Measurements from ENCODE around the gene OGDH.

OGDH gene

GRCh38 chr7:44693641-44694313 is 87.3 kb downstream of the OGDH start:
- no peak for TF ChIP-seq CTCF (IDR thresholded peaks at IDR 0.05)

GRCh38 chr7:44694326-44694725 is 87.9 kb downstream of the OGDH start:
- no peak for TF ChIP-seq CTCF (IDR thresholded peaks at IDR 0.05)

DNA sequence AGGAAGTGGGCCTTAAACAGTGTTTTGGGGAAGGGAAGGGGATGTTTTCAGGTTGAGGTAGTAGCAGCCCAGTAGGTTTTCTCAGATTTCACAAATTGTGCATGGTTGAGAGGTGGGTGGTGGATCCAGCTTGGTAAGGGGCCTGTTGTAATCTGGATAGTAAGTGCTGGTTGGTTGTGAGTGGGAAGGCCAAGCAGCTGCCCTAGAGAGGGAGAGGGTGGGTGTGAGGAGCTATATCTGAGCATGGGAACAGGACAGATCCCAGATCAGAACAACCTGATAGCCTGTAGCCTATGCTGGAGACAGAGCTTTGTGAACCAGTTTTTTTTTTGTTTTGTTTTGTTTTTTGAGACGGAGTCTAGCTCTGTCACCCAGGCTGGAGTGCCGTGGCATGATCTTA is 88.3 kb downstream of the OGDH start:
- no peak for TF ChIP-seq CTCF (IDR thresholded peaks at IDR 0.05)

DNA sequence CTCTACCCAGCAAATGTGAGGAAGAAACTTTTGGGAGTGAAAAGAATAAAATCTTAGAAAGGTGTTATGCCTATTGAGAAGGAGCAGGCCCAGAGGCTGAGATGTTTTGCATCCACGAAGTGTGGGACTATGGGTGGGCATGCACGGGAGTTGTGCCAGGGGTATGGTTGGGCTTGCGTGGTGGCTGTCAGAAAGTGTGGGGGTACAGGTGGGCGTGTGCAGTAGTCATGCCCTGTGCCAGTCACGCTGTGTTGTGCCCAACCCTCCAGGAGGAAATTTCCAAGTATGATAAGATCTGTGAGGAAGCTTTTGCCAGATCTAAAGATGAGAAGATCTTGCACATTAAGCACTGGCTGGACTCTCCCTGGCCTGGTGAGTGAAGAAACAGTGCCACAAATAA is 89.3 kb downstream of the OGDH start:
- TF ChIP-seq CTCF (IDR thresholded peaks at IDR 0.05) = no peak

DNA sequence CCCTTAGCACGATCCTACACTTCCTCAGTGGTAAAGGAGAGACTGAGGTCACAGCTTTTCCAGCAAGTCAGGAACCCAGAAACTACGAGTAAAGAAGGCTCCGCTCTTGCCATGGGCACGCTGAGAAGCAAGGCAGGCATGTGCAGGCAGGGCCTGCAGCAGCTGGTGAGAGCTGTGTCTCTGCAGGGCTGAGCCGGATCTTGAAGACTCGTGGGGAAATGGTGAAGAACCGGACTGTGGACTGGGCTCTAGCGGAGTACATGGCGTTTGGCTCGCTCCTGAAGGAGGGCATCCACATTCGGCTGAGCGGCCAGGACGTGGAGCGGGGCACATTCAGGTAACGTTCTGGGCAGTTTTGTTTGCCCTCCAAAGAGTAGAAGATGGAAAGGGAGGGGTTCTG is 90.3 kb downstream of the OGDH start:
- TF ChIP-seq CTCF (IDR thresholded peaks at IDR 0.05) = no peak

GRCh38 chr7:44697136-44698045 is 91.0 kb downstream of the OGDH start:
- TF ChIP-seq CTCF (IDR thresholded peaks at IDR 0.05) = no peak

GRCh38 chr7:44698046-44698580 is 91.7 kb downstream of the OGDH start:
- no peak for TF ChIP-seq CTCF (IDR thresholded peaks at IDR 0.05)
